ENCODE results near the gene CD4.

DNA sequence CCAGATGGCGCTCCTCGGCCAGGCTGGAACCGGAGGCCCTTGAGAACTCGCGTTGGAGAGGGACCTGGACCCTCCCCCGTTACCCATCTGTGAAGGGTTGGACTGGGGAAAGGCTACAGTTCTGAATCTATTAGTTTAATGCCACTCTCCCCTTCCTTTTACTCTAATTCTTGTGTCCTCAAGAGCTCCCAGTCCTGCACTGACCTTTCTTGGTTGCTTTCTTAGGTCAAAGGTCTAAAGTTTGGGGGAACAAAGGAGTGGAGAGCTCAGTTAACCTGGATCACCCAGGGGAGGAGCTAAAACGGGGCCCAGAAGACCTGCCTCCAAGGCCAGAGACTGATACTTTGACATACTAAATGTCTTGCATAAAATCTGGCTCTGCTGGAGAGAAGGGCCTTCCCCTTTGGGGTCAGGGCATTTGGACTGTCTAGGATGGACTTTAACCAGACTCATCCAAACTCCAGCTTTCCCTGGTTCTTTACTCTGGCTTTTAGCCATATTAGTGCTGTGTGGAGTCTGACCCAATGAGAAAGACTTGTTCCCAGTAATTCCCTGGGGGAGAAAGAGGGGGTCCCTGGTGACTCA, 35.5 kb upstream of the CD4 start:
- TF ChIP-seq CTCF (IDR thresholded peaks at IDR 0.05) = peak in 1 of 7 experiments; percentile 95
- no peak for TF ChIP-seq POLR2A (IDR thresholded peaks at IDR 0.05)
- TF ChIP-seq EP300 (IDR thresholded peaks at IDR 0.05) = no peak
- no peak for TF ChIP-seq POLR2AphosphoS5 (IDR thresholded peaks at IDR 0.05)

Data from stomach (tissue), 4 donors.